Activated naive CD8-positive, alpha-beta T cell treated with anti-CD3 and anti-CD28 coated beads, Interleukin-2, amount 10 ng/mL, durations not matched to agents 7 days and 5 days (primary cell): ENCODE measurements around the gene MSH5. TPM values are rescaled to one million over a fixed set of nuclear protein-coding genes. Genes with fewer than 3 reads are reported as not detected.

Experiments used
- ATAC-seq: fragments of 150-1000 bp; cut with Tn5 transposase; one replicate; pipeline ENCODE4 v1.10.0; 2021; ENCODE audit warnings: low read depth, moderate library complexity
- POLR2A ChIA-PET: fragments of 350-600 bp; sonication (Branson Sonifier 250); formaldehyde crosslinking; loops from one replicate; lab custom pipeline; 2021; ENCODE audit warnings: antibody characterized with exemption; lab: Charles Lee
- DNase-seq: peaks from one replicate; pipeline ENCODE4 v3.0.0; 2021
- H3K27ac Mint-ChIP-seq: one replicate; pipeline ENCODE4 v1.8.0; 2022; ENCODE audit warnings: mild to moderate bottlenecking, mixed read lengths
- H3K27me3 Mint-ChIP-seq: one replicate; pipeline ENCODE4 v1.8.0; 2022; ENCODE audit warnings: mild to moderate bottlenecking, moderate library complexity, mixed read lengths
- H3K36me3 Mint-ChIP-seq: one replicate; pipeline ENCODE4 v1.8.0; 2021; ENCODE audit warnings: mild to moderate bottlenecking, mixed read lengths
- H3K4me1 Mint-ChIP-seq: one replicate; pipeline ENCODE4 v1.8.0; 2021; ENCODE audit warnings: mixed read lengths
- H3K4me3 Mint-ChIP-seq: one replicate; pipeline ENCODE4 v1.8.0; 2022; ENCODE audit warnings: mild to moderate bottlenecking, moderate library complexity, mixed read lengths
- H3K9me3 Mint-ChIP-seq: one replicate; pipeline ENCODE4 v1.8.0; 2021; ENCODE audit warnings: mixed read lengths
- total RNA-seq, 2 experiments: library from RNA; stranded (reverse); gene quantifications; one replicate each; pipeline ENCODE4 v1.2.3, GENCODE V29; 2021

The MSH5 gene
- total RNA-seq, 2 experiments from 2014 or later = 59.2 to 68.2 TPM

- H3K4me1 Mint-ChIP-seq = peaks cover 23% of the 10 kb centered on the region
- ATAC-seq (peak; percentile 82), DNase-seq (peak; percentile 86)
- H3K9me3 Mint-ChIP-seq = no peaks in the 10 kb centered on the region
- H3K4me3 Mint-ChIP-seq = no peak overlapping the region
- peak overlapping the region; percentile 6 for H3K27ac Mint-ChIP-seq
- POLR2A ChIA-PET = interaction anchor here (0.7 to 4.9 kb wide), 11 partner anchors 11 to 89 kb away, joined by 3 to 57 read pairs (median 3); partner anchors contain the start of genes ABHD16A, CLIC1, DDAH2 and LSM2
- no peaks in the 10 kb centered on the region for H3K27me3 Mint-ChIP-seq
- H3K36me3 Mint-ChIP-seq = peaks cover 17% of the 10 kb centered on the region
Observed at GRCh38 chr6:31769684-31770371, 30.0 kb downstream of the MSH5 start.

- H3K4me3 Mint-ChIP-seq = no peak overlapping the region
- H3K36me3 Mint-ChIP-seq = peaks cover 17% of the 10 kb centered on the region
- H3K4me1 Mint-ChIP-seq = peaks cover 29% of the 10 kb centered on the region
- DNase-seq (no peak), ATAC-seq (no peak)
- peak overlapping the region; percentile 70 for H3K27ac Mint-ChIP-seq
- H3K9me3 Mint-ChIP-seq = no peaks in the 10 kb centered on the region
- H3K27me3 Mint-ChIP-seq = no peaks in the 10 kb centered on the region
- POLR2A ChIA-PET = interaction anchor here (0.6 to 4.9 kb wide), 10 partner anchors 10 to 47 kb away, joined by 3 to 57 read pairs (median 5); partner anchors contain the start of genes CLIC1, DDAH2, LSM2 and MSH5
Observed at GRCh38 chr6:31770860-31771259, 31.1 kb downstream of the MSH5 start.

DNA sequence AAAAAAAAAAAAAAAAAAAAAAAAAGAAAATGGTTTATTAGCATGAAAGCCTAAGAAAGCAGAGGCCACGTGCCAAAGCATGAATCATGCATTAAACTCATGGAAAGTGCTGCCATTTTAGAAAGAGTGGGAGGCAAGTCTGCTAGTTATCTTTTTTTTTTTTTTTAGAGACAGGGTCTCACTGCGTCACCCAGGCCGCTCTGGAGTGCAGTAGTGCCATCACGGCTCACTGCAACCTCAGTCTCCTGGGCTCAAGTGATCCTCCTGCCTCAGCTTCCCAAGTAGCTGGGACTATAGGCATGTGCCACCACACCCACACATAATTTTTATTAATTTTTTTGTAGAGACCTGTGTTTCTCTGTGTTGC lies 32.2 kb downstream of the MSH5 start:
- POLR2A ChIA-PET = interaction anchor here (0.8 to 4.9 kb wide), 5 partner anchors 23 to 202 kb away, joined by 3 to 57 read pairs (median 5); partner anchors contain the start of genes CLIC1 and MSH5
- H3K9me3 Mint-ChIP-seq = no peaks in the 10 kb centered on the region
- H3K4me3 Mint-ChIP-seq = peak overlapping the region; percentile 37
- H3K36me3 Mint-ChIP-seq = peaks cover 15% of the 10 kb centered on the region
- no peak for DNase-seq
- H3K27ac Mint-ChIP-seq = peak overlapping the region; percentile 78
- ATAC-seq = no peak
- no peaks in the 10 kb centered on the region for H3K27me3 Mint-ChIP-seq
- H3K4me1 Mint-ChIP-seq = peaks cover 34% of the 10 kb centered on the region

DNA sequence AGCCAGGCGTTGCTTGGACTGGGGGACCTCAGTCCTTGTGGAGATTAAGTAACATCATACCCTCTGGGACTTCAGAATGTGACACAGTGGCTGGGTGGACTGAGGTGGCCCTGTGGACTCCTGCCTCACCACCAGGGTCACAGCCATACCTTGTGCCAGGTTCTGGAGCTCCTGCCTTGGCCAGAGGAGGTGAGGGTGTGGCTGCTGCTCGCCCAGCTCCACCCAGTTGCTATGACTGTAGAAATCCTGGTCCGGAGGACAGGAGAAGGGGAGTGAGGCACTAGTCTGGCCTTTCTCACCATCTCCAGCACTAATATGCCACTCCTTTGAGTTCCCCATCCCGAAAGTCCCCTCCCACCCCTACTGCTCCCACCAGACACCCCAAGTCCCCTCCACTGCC lies 35.4 kb downstream of the MSH5 start:
- Mint-ChIP-seq H3K27ac (peak overlapping the region; percentile 80), H3K4me3 (no peak overlapping the region)

GRCh38 chr6:31775633-31776484 lies 36.1 kb downstream of the MSH5 start:
- H3K36me3 Mint-ChIP-seq = peaks cover 2% of the 10 kb centered on the region
- ATAC-seq = no peak
- peak overlapping the region; percentile 87 for H3K27ac Mint-ChIP-seq
- peaks cover 33% of the 10 kb centered on the region for H3K4me1 Mint-ChIP-seq
- no peak for DNase-seq
- no peaks in the 10 kb centered on the region for H3K9me3 Mint-ChIP-seq
- H3K4me3 Mint-ChIP-seq = peak overlapping the region; percentile 69
- H3K27me3 Mint-ChIP-seq = no peaks in the 10 kb centered on the region
- POLR2A ChIA-PET = interaction anchor here (1.0 to 1.4 kb wide), 4 partner anchors 9 to 40 kb away, joined by 3 to 5 read pairs (median 3); partner anchors contain the start of genes HSPA1A, HSPA1L and LSM2

More for the DNA sequence above, 35.4 kb downstream of the MSH5 start:
- Mint-ChIP-seq H3K4me1 (peaks cover 33% of the 10 kb centered on the region), H3K27me3 (no peaks in the 10 kb centered on the region), H3K9me3 (no peaks in the 10 kb centered on the region), H3K36me3 (peaks cover 2% of the 10 kb centered on the region)
- POLR2A ChIA-PET = interaction anchor here (0.8 to 1.4 kb wide), 3 partner anchors 9 to 34 kb away, joined by 3 to 5 read pairs (median 4); partner anchors contain the start of gene VARS1
- ATAC-seq = no peak
- no peak for DNase-seq

GRCh38 chr6:31776485-31776988 lies 36.7 kb downstream of the MSH5 start:
- Mint-ChIP-seq H3K27me3 (no peaks in the 10 kb centered on the region), H3K4me1 (peaks cover 27% of the 10 kb centered on the region), H3K4me3 (peak overlapping the region; percentile 69), H3K27ac (peak overlapping the region; percentile 87), H3K36me3 (peaks cover 2% of the 10 kb centered on the region), H3K9me3 (no peaks in the 10 kb centered on the region)
- POLR2A ChIA-PET = interaction anchor here (1.0 to 2.2 kb wide), 5 partner anchors 20 to 41 kb away, joined by 3 to 7 read pairs (median 3); partner anchors contain the start of genes HSPA1A, HSPA1L and LSM2
- no peak for DNase-seq
- peak; percentile 28 for ATAC-seq

GRCh38 chr6:31776989-31777666 lies 37.3 kb downstream of the MSH5 start, which contains the start of gene VWA7:
TSS of gene VWA7 (minus strand) at chr6:31777328. CDS start at chr6:31776779, 549 bp downstream.
- POLR2A ChIA-PET = interaction anchor here (0.5 to 2.2 kb wide), 8 partner anchors 10 to 96 kb away, joined by 3 to 7 read pairs (median 4); partner anchors contain the start of genes HSPA1A, HSPA1L, LSM2 and LY6G5C

DNA sequence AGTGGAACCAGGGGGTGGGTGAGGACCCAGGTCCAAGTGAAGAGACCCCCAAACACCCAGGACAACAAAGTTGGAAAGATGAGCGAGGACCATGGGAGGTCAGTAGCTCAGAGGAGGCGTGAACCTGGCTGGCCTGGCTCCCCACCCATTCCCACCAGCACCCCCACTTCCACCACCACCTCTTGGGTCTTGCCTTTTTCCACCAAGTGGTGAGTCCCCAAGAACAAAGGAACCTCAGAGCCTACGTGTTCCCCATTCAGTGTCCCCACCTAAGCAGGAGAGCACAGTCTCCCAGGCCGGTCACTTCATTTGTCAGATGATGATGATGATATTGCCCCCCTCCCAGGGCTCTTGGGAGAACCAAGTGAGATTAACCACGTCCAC lies 37.9 kb downstream of the MSH5 start:
- peak overlapping the region; percentile 87 for H3K27ac Mint-ChIP-seq
- no peak overlapping the region for H3K4me3 Mint-ChIP-seq
- no peaks in the 10 kb centered on the region for H3K9me3 Mint-ChIP-seq
- H3K27me3 Mint-ChIP-seq = no peaks in the 10 kb centered on the region
- H3K4me1 Mint-ChIP-seq = peaks cover 22% of the 10 kb centered on the region
- DNase-seq (no peak), ATAC-seq (no peak)
- POLR2A ChIA-PET = interaction anchor here (0.5 to 2.2 kb wide), 6 partner anchors 9 to 97 kb away, joined by 3 to 7 read pairs (median 4); partner anchors contain the start of genes LSM2, LY6G5C and MSH5
- peaks cover 2% of the 10 kb centered on the region for H3K36me3 Mint-ChIP-seq

More at GRCh38 chr6:31776989-31777666, 37.3 kb downstream of the MSH5 start, which contains the start of gene VWA7:
- peak within 1 kb of the TSS; percentile 87 for H3K27ac Mint-ChIP-seq
- no peaks in the 10 kb centered on the region for H3K27me3 Mint-ChIP-seq
- H3K4me3 Mint-ChIP-seq = peak within 1 kb of the TSS; percentile 69
- peak; percentile 77 for ATAC-seq
- H3K4me1 Mint-ChIP-seq = peaks cover 25% of the 10 kb centered on the region
- DNase-seq = peak; percentile 72
- peaks cover 1% of the 10 kb centered on the region for H3K36me3 Mint-ChIP-seq
- H3K9me3 Mint-ChIP-seq = no peaks in the 10 kb centered on the region

GRCh38 chr6:31778193-31778592 lies 38.4 kb downstream of the MSH5 start:
- Mint-ChIP-seq H3K4me3 (no peak overlapping the region), H3K4me1 (peaks cover 19% of the 10 kb centered on the region), H3K27me3 (no peaks in the 10 kb centered on the region), H3K36me3 (peaks cover 5% of the 10 kb centered on the region), H3K27ac (peak overlapping the region; percentile 16), H3K9me3 (no peaks in the 10 kb centered on the region)
- ATAC-seq = no peak
- DNase-seq = no peak
- POLR2A ChIA-PET = interaction anchor here (1.3 to 2.2 kb wide), 2 partner anchors 9 to 18 kb away, joined by 3 to 7 read pairs; no protein-coding TSS in a partner anchor

- ATAC-seq (no peak), DNase-seq (no peak)
- Mint-ChIP-seq H3K36me3 (peaks cover 9% of the 10 kb centered on the region), H3K27ac (no peak overlapping the region), H3K4me1 (peaks cover 19% of the 10 kb centered on the region), H3K9me3 (no peaks in the 10 kb centered on the region), H3K4me3 (no peak overlapping the region), H3K27me3 (no peaks in the 10 kb centered on the region)
- POLR2A ChIA-PET = interaction anchor here (0.7 to 1.0 kb wide), 2 partner anchors 42 to 56 kb away, joined by 3 to 4 read pairs; partner anchors contain the start of gene CLIC1
Observed at GRCh38 chr6:31778999-31779885, 39.4 kb downstream of the MSH5 start.

- POLR2A ChIA-PET = interaction anchor here (1.0 kb wide), 1 partner anchor 56 kb away, joined by 4 read pairs; no protein-coding TSS in a partner anchor
- Mint-ChIP-seq H3K27ac (no peak overlapping the region), H3K9me3 (no peaks in the 10 kb centered on the region), H3K4me3 (no peak overlapping the region), H3K27me3 (no peaks in the 10 kb centered on the region), H3K36me3 (peaks cover 14% of the 10 kb centered on the region), H3K4me1 (peaks cover 19% of the 10 kb centered on the region)
- no peak for DNase-seq
- no peak for ATAC-seq
Observed at GRCh38 chr6:31779908-31780307, 40.1 kb downstream of the MSH5 start.
